Chondrocyte (in vitro differentiated cells): Measurements from ENCODE around the gene SSH2. TPM values are rescaled to one million over a fixed set of nuclear protein-coding genes. Genes with fewer than 3 reads are reported as not detected.
"Not testable (repeated sequence)": the region's sequence is repeated elsewhere in the genome, so short reads cannot be mapped to it uniquely, and the experiment has no call there.

Experiments
- DNase-seq: peaks from one replicate; pipeline ENCODE4 v3.0.0; 2021; ENCODE audit warnings: mixed read lengths, low spot score
- H3K27ac Mint-ChIP-seq: one replicate; pipeline ENCODE4 v1.8.0; 2021; ENCODE audit warnings: mild to moderate bottlenecking, moderate library complexity, mixed read lengths; ENCODE audit not compliant: unreplicated experiment
- H3K27me3 Mint-ChIP-seq: 2 replicates; pipeline ENCODE4 v1.8.0; 2021; ENCODE audit warnings: low read depth, mixed read lengths
- H3K36me3 Mint-ChIP-seq: 2 replicates; pipeline ENCODE4 v1.8.0; 2021; ENCODE audit warnings: low read depth, mixed read lengths
- H3K4me1 Mint-ChIP-seq: 2 replicates; pipeline ENCODE4 v1.8.0; 2021; ENCODE audit warnings: low read depth, mild to moderate bottlenecking, mixed read lengths
- H3K4me3 Mint-ChIP-seq: one replicate; pipeline ENCODE4 v1.8.0; 2021; ENCODE audit warnings: mild to moderate bottlenecking, moderate library complexity, mixed read lengths; ENCODE audit not compliant: unreplicated experiment
- H3K9me3 Mint-ChIP-seq: 2 replicates; pipeline ENCODE4 v1.8.0; 2021; ENCODE audit warnings: low read depth, mixed read lengths
- CTCF ChIP-seq: fragments of 200-600 bp; sonication (generic); IDR thresholded peaks from 2 replicates; pipeline ENCODE4 v1.5.0; 2021; ENCODE audit warnings: antibody characterized with exemption, mild to moderate bottlenecking, moderate library complexity
- total RNA-seq: library from RNA; stranded (reverse); gene quantifications from 3 replicates; pipeline ENCODE4 v1.2.1, GENCODE V29; 2021

Gene SSH2
- total RNA-seq, 1 donor from 2014 or later, result 14.1 TPM

DNA sequence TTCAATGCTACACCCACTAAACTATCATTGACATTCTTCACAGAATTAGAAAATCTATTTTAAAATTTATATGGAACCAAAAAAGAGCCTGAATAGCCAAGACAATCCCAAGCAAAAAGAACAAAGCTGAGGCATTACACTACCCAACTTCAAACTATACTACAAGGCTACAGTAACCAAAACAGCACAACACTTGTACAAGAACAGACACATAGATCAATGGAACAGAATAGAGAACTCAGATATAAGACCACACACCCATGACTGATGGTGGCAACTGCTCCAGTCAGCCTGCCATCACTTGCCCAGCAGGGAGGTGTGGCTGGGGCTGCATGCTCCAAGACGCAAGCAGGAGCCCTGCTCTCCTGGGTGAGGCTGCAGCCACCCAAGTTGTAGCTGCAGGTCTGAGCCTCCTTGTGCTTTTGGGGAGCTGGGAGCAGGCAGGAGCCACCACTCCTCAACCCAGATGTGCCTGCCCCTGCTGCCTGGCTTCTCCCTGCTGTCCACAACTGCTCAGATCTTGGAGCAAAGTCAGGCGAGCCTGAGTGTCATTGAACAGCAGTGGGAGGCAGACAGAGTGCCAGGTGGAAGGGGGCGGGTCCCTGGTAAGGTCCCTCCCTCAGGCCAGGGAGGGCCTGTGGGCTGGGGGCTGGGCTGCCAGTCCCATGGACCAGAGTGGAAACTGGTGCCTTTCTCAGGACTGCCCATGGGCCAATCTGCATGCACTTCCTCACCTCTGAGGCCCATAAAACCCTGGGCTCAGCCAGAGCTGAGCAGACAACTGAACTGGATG, 24.7 kb downstream of the SSH2 start:
- H3K27me3 Mint-ChIP-seq, result no peaks in the 10 kb centered on the region
- no peak overlapping the region for H3K27ac Mint-ChIP-seq
- peaks cover 5% of the 10 kb centered on the region for H3K9me3 Mint-ChIP-seq
- no peaks in the 10 kb centered on the region for H3K4me1 Mint-ChIP-seq
- no peak for DNase-seq
- TF ChIP-seq CTCF, result no peak
- peaks cover 1% of the 10 kb centered on the region for H3K36me3 Mint-ChIP-seq
- H3K4me3 Mint-ChIP-seq, result no peak overlapping the region

DNA sequence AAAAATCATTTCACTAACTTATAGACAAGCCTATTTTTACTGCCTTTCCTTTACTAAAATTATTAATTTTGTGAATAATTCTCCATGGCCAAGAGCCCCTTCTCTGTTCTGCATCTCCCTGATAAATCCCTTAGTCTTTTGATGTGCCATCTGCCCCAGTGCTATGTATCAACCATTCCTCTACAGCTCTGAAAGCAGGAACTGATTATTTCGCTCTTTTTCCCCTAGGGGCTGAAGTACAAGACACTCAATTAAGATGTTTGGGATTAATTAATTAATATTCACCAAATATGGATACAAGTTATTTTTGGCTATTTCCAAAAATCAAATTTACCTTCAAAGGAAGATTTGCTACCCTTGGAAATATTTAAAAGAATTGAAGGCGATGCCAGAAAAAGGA, 26.6 kb downstream of the SSH2 start:
- peaks cover 5% of the 10 kb centered on the region for H3K9me3 Mint-ChIP-seq

GRCh38 chr17:29897136-29897535, 32.9 kb downstream of the SSH2 start:
- not testable (repeated sequence) for H3K4me3 Mint-ChIP-seq, H3K27ac Mint-ChIP-seq, H3K36me3 Mint-ChIP-seq, H3K9me3 Mint-ChIP-seq, H3K4me1 Mint-ChIP-seq, DNase-seq, H3K27me3 Mint-ChIP-seq

More for the DNA sequence above, 26.6 kb downstream of the SSH2 start:
- H3K4me1 Mint-ChIP-seq, result no peaks in the 10 kb centered on the region
- H3K4me3 Mint-ChIP-seq, result no peak overlapping the region
- H3K27ac Mint-ChIP-seq, result no peak overlapping the region
- no peak for DNase-seq
- no peak for TF ChIP-seq CTCF
- no peaks in the 10 kb centered on the region for H3K27me3 Mint-ChIP-seq
- H3K36me3 Mint-ChIP-seq, result peaks cover 1% of the 10 kb centered on the region

DNA sequence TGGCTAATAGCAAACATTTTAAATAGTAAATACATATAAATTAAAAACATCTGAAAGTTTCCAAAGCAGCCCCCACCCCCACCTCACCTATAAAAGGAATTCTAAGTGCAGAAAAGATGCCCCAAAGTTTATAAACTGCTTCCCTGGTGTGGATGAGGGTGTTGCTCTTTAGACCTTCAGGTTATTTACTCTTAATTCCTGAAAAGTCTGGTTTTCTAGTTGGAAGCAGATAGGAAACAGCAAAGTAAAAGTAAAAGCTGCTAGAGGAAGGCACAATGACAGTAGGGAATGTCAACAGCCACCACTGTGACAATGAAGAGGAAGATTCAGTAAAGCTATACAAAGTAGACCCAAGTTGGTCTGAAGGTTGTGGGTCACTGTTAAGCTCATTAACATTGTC, 37.8 kb downstream of the SSH2 start:
- DNase-seq, result no peak
- H3K27me3 Mint-ChIP-seq, result no peaks in the 10 kb centered on the region
- no peak overlapping the region for H3K27ac Mint-ChIP-seq
- TF ChIP-seq CTCF, result no peak
- H3K36me3 Mint-ChIP-seq, result no peaks in the 10 kb centered on the region
- H3K4me1 Mint-ChIP-seq, result peaks cover 6% of the 10 kb centered on the region
- H3K4me3 Mint-ChIP-seq, result no peak overlapping the region
- H3K9me3 Mint-ChIP-seq, result peaks cover 10% of the 10 kb centered on the region

GRCh38 chr17:29891131-29891530, 38.9 kb downstream of the SSH2 start:
- Mint-ChIP-seq H3K27me3 (no peaks in the 10 kb centered on the region), H3K4me3 (no peak overlapping the region), H3K27ac (no peak overlapping the region), H3K9me3 (peaks cover 6% of the 10 kb centered on the region), H3K4me1 (peaks cover 6% of the 10 kb centered on the region), H3K36me3 (no peaks in the 10 kb centered on the region)
- no peak for TF ChIP-seq CTCF
- no peak for DNase-seq
